ENCODE results near the gene RAVER1.

DNA sequence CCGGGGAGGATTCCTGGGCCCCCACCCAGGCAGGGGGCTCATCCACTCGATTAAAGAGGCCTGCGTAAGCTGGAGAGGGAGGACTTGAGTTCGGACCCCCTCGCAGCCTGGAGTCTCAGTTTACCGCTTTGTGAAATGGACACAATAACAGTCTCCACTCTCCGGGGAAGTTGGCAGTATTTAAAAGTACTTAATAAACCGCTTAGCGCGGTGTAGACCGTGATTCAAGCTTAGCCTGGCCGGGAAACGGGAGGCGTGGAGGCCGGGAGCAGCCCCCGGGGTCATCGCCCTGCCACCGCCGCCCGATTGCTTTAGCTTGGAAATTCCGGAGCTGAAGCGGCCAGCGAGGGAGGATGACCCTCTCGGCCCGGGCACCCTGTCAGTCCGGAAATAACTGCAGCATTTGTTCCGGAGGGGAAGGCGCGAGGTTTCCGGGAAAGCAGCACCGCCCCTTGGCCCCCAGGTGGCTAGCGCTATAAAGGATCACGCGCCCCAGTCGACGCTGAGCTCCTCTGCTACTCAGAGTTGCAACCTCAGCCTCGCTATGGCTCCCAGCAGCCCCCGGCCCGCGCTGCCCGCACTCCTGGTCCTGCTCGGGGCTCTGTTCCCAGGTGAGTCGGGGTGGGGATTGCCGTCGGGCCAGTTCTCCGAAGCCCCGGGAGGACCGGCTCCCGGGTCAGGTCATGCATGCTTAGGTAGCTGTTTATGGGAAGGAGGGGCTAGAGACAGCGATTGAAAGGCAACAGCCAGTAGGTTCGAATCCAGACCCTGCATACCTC is 62.5 kb downstream of the RAVER1 start, which contains the start of gene ICAM1:
- TF ChIP-seq, protein P1, sequence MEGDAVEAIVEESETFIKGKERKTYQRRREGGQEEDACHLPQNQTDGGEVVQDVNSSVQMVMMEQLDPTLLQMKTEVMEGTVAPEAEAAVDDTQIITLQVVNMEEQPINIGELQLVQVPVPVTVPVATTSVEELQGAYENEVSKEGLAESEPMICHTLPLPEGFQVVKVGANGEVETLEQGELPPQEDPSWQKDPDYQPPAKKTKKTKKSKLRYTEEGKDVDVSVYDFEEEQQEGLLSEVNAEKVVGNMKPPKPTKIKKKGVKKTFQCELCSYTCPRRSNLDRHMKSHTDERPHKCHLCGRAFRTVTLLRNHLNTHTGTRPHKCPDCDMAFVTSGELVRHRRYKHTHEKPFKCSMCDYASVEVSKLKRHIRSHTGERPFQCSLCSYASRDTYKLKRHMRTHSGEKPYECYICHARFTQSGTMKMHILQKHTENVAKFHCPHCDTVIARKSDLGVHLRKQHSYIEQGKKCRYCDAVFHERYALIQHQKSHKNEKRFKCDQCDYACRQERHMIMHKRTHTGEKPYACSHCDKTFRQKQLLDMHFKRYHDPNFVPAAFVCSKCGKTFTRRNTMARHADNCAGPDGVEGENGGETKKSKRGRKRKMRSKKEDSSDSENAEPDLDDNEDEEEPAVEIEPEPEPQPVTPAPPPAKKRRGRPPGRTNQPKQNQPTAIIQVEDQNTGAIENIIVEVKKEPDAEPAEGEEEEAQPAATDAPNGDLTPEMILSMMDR (IDR thresholded peaks at IDR 0.05; ENCODE audit: low read depth, low read length): peak; percentile 45
- no peak for TF ChIP-seq POLR2A (IDR thresholded peaks at IDR 0.05; ENCODE audit: extremely low read depth, insufficient read length)
- TF ChIP-seq, protein P2, sequence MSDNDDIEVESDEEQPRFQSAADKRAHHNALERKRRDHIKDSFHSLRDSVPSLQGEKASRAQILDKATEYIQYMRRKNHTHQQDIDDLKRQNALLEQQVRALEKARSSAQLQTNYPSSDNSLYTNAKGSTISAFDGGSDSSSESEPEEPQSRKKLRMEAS (IDR thresholded peaks at IDR 0.05; ENCODE audit: low read depth, low read length): no peak

All from NB4 (cell line).